ENCODE data around the gene RBMS1.
A peak's percentile ranks its signal among the peaks of the same experiment; 100 is the strongest.
"Not testable (repeated sequence)": the region's sequence is repeated elsewhere in the genome, so short reads cannot be mapped to it uniquely, and the experiment has no call there.

RBMS1 gene

GRCh38 chr2:160367887-160368286 is 125.7 kb downstream of the RBMS1 start:
- peak; percentile 65 for DNase-seq (ENCODE audit: insufficient read length, low spot score)
- FAIRE-seq, result peak; percentile 58

- FAIRE-seq, result peak; percentile 23
- DNase-seq (ENCODE audit: insufficient read length, low spot score), result not testable (repeated sequence)
Observed at GRCh38 chr2:160367139-160367538, 126.5 kb downstream of the RBMS1 start.

GRCh38 chr2:160366474-160366873 is 127.1 kb downstream of the RBMS1 start:
- FAIRE-seq, result no peak

GRCh38 chr2:160365716-160366367 is 127.8 kb downstream of the RBMS1 start:
- FAIRE-seq (no peak), DNase-seq (ENCODE audit: insufficient read length, low spot score) (no peak)

More at GRCh38 chr2:160366474-160366873, 127.1 kb downstream of the RBMS1 start:
- DNase-seq (ENCODE audit: insufficient read length, low spot score), result no peak

- FAIRE-seq (no peak), DNase-seq (ENCODE audit: insufficient read length, low spot score) (no peak)
Observed at GRCh38 chr2:160364364-160364763, 129.2 kb downstream of the RBMS1 start.

- FAIRE-seq, result no peak
- DNase-seq (ENCODE audit: insufficient read length, low spot score), result no peak
Observed at GRCh38 chr2:160363961-160364360, 129.6 kb downstream of the RBMS1 start.

- FAIRE-seq (no peak), DNase-seq (ENCODE audit: insufficient read length, low spot score) (no peak)
Observed at GRCh38 chr2:160363055-160363454, 130.6 kb downstream of the RBMS1 start.

GRCh38 chr2:160362541-160362940 is 131.1 kb downstream of the RBMS1 start:
- DNase-seq (ENCODE audit: insufficient read length, low spot score) (no peak), FAIRE-seq (no peak)

- no peak for DNase-seq (ENCODE audit: insufficient read length, low spot score)
- no peak for FAIRE-seq
Observed at GRCh38 chr2:160362018-160362417, 131.6 kb downstream of the RBMS1 start.

- no peak for DNase-seq (ENCODE audit: insufficient read length, low spot score)
- no peak for FAIRE-seq
Observed at GRCh38 chr2:160360089-160360757, 133.4 kb downstream of the RBMS1 start.

- FAIRE-seq (no peak), DNase-seq (ENCODE audit: insufficient read length, low spot score) (no peak)
Observed at GRCh38 chr2:160358046-160358445, 135.6 kb downstream of the RBMS1 start.

GRCh38 chr2:160356485-160356884 is 137.1 kb downstream of the RBMS1 start:
- DNase-seq (ENCODE audit: insufficient read length, low spot score) (no peak), FAIRE-seq (no peak)

GRCh38 chr2:160355080-160355479 is 138.5 kb downstream of the RBMS1 start:
- no peak for DNase-seq (ENCODE audit: insufficient read length, low spot score)
- FAIRE-seq, result no peak

- FAIRE-seq, result no peak
- DNase-seq (ENCODE audit: insufficient read length, low spot score), result no peak
Observed at GRCh38 chr2:160354677-160355076, 138.9 kb downstream of the RBMS1 start.

- DNase-seq (ENCODE audit: insufficient read length, low spot score) (no peak), FAIRE-seq (no peak)
Observed at GRCh38 chr2:160353813-160354212, 139.8 kb downstream of the RBMS1 start.

- FAIRE-seq (no peak), DNase-seq (ENCODE audit: insufficient read length, low spot score) (no peak)
Observed at GRCh38 chr2:160353166-160353565, 140.4 kb downstream of the RBMS1 start.

- FAIRE-seq (peak; percentile 20), DNase-seq (ENCODE audit: insufficient read length, low spot score) (no peak)
Observed at GRCh38 chr2:160352500-160352899, 141.1 kb downstream of the RBMS1 start.

GRCh38 chr2:160351956-160352355 is 141.7 kb downstream of the RBMS1 start:
- DNase-seq (ENCODE audit: insufficient read length, low spot score) (no peak), FAIRE-seq (no peak)

GRCh38 chr2:160349306-160349705 is 144.3 kb downstream of the RBMS1 start:
- DNase-seq (ENCODE audit: insufficient read length, low spot score), result no peak
- FAIRE-seq, result no peak

- FAIRE-seq (no peak), DNase-seq (ENCODE audit: insufficient read length, low spot score) (no peak)
Observed at GRCh38 chr2:160347269-160347863, 146.2 kb downstream of the RBMS1 start.

GRCh38 chr2:160345071-160345764 is 148.4 kb downstream of the RBMS1 start:
- DNase-seq (ENCODE audit: insufficient read length, low spot score), result no peak
- FAIRE-seq, result no peak
